K562 (cell line): ENCODE measurements around the gene PURA. TPM values are rescaled to one million over a fixed set of nuclear protein-coding genes. Genes with fewer than 3 reads are reported as not detected.

ENCODE experiments used
- CUX1 ChIP-seq: fragments of 200-800 bp; sonication (Bioruptor generic); IDR thresholded peaks from 2 replicates; pipeline ENCODE4 v1.6.1; 2016; ENCODE audit warnings: missing genetic modification characterization, missing compliant biosample characterization
- FOXK2 ChIP-seq, 2 experiments: fragments of 450-650 bp; IDR thresholded peaks in 1 of 2; conservative IDR thresholded peaks in 1 of 2; 2 replicates each; pipeline ENCODE4 v1.6.1; 2016; ENCODE audit warnings: low read depth in 2 of 2, mild to moderate bottlenecking in 1 of 2
- JUND ChIP-seq, 2 experiments: IDR thresholded peaks; 2 replicates in 1 of 2; 3 replicates in 1 of 2; pipeline ENCODE4 v1.6.1; 2011; ENCODE audit warnings: borderline replicate concordance in 2 of 2, low read depth in 2 of 2, low read length in 2 of 2, improper control_type of control experiment in 1 of 2, missing biosample characterization in 1 of 2, missing genetic modification characterization in 1 of 2, missing genetic modification reagents in 1 of 2
- KAT8 ChIP-seq: fragments of 450-650 bp; IDR thresholded peaks from 2 replicates; pipeline ENCODE4 v1.6.1; 2016; ENCODE audit warnings: low read depth, mild to moderate bottlenecking
- KLF6 ChIP-seq: fragments of 250-450 bp; sonication (Bioruptor Pico); IDR thresholded peaks from 2 replicates; pipeline ENCODE4 v1.4.0; 2020; ENCODE audit warnings: mild to moderate bottlenecking, moderate library complexity, borderline replicate concordance
- LEF1 ChIP-seq: fragments of 450-650 bp; IDR thresholded peaks from 2 replicates; pipeline ENCODE4 v1.6.1; 2016; ENCODE audit warnings: mild to moderate bottlenecking
- NCOA4 ChIP-seq: fragments of 450-650 bp; IDR thresholded peaks from 2 replicates; pipeline ENCODE4 v1.6.1; 2018; ENCODE audit warnings: mild to moderate bottlenecking; ENCODE audit not compliant: partially characterized antibody
- NFYB ChIP-seq: IDR thresholded peaks from 2 replicates; pipeline ENCODE4 v1.6.1; 2011; ENCODE audit warnings: mild to moderate bottlenecking, moderate library complexity; ENCODE audit not compliant: insufficient read length; ENCODE audit errors: extremely low read depth
- NRF1 ChIP-seq, 2 experiments: fragments of 450-650 bp; IDR thresholded peaks in 1 of 2; conservative IDR thresholded peaks in 1 of 2; 2 replicates each; pipeline ENCODE4 v1.6.1; 2014; ENCODE audit warnings: mild to moderate bottlenecking in 2 of 2
- POLR3G ChIP-seq: IDR thresholded peaks from 2 replicates; pipeline ENCODE4 v1.6.1; 2011; ENCODE audit not compliant: insufficient read length, insufficient replicate concordance; ENCODE audit errors: extremely low read depth
- PRPF4 ChIP-seq: fragments of 200-400 bp; formaldehyde crosslinking; IDR thresholded peaks from one replicate; pipeline ENCODE4 v1.6.1; 2017; ENCODE audit warnings: low read length, low read depth, mild to moderate bottlenecking; ENCODE audit not compliant: insufficient read depth, poor library complexity, severe bottlenecking
- SP2 ChIP-seq: IDR thresholded peaks from 2 replicates; pipeline ENCODE4 v1.6.1; 2011; ENCODE audit warnings: mild to moderate bottlenecking, low read depth, low read length, moderate library complexity; ENCODE audit not compliant: poor library complexity, severe bottlenecking; ENCODE audit errors: extremely low read depth
- TCF3 ChIP-seq: sonication (generic); formaldehyde crosslinking; IDR thresholded peaks from 2 replicates; pipeline ENCODE4 v1.4.0; 2020; ENCODE audit warnings: mild to moderate bottlenecking, missing genetic modification reagents
- TOE1 ChIP-seq, 2 experiments: fragments of 450-650 bp in 1 of 2; sonication (generic) in 1 of 2; formaldehyde crosslinking in 1 of 2; IDR thresholded peaks; 2 replicates each; pipeline versions ENCODE4 v1.7.1 to v1.8.0; 2016 to 2022; ENCODE audit warnings: borderline replicate concordance in 2 of 2, mild to moderate bottlenecking in 2 of 2, antibody characterized with exemption in 1 of 2, inconsistent platforms in 1 of 2, low read depth in 1 of 2, missing genetic modification reagents in 1 of 2, moderate library complexity in 1 of 2
- ZNF165 ChIP-seq: fragments of 250-450 bp; sonication (Bioruptor Pico); IDR thresholded peaks from 2 replicates; pipeline ENCODE4 v1.4.0; 2020; ENCODE audit warnings: borderline replicate concordance
- ZNF3 ChIP-seq: fragments of 250-450 bp; sonication (Bioruptor Pico); IDR thresholded peaks from 2 replicates; pipeline ENCODE4 v1.5.0; 2021; ENCODE audit warnings: mild to moderate bottlenecking, moderate library complexity
- ZNF395 ChIP-seq: fragments of 200-800 bp; sonication (Bioruptor generic); IDR thresholded peaks from 2 replicates; pipeline ENCODE4 v1.6.1; 2017; ENCODE audit warnings: missing genetic modification characterization, missing compliant biosample characterization
- ZNF444 ChIP-seq: fragments of 250-450 bp; sonication (Bioruptor Pico); IDR thresholded peaks from 2 replicates; pipeline ENCODE4 v1.4.0; 2020; ENCODE audit warnings: mild to moderate bottlenecking, moderate library complexity
- ZNF77 ChIP-seq: fragments of 250-450 bp; sonication (Bioruptor Pico); IDR thresholded peaks from 2 replicates; pipeline ENCODE4 v1.5.0; 2020
- ZZZ3 ChIP-seq: fragments of 450-650 bp; IDR thresholded peaks from 2 replicates; pipeline ENCODE4 v1.6.1; 2016; ENCODE audit warnings: antibody characterized with exemption, mild to moderate bottlenecking, moderate library complexity
- polyA plus RNA-seq, 8 experiments: library from polyadenylated mRNA; depleted of rRNA in 4 of 8; stranded (reverse) in 5 of 8; unstranded in 3 of 8; fragments of >200 nt; fragmentation: Nextera tagmentation in 2 of 8; fragmentation: Illumina TruSeq in 1 of 8; extraction: Ambion mirVana in 2 of 8; extraction: Trizol in 1 of 8; gene quantifications; 2 replicates each; pipeline versions ENCODE4 v1.2.1 to v1.2.3, GENCODE V29; 2011 to 2014; ENCODE audit warnings: inconsistent platforms in 1 of 8, missing spikeins in 1 of 8
- total RNA-seq, 7 experiments: library from RNA; depleted of rRNA in 6 of 7; stranded (reverse); fragments of >200 nt in 6 of 7; fragmentation: Illumina TruSeq in 2 of 7; extraction: Trizol in 2 of 7; gene quantifications; 2 replicates each; pipeline versions ENCODE4 v1.2.1 to v1.2.3, GENCODE V29; 2011 to 2021; ENCODE audit warnings: low replicate concordance in 1 of 7

PURA gene
- total and polyA plus RNA-seq, 9 of the 15 experiments (the other 6 are each of a cell fraction or from before 2014, with no cell fraction given), result 3.2 to 11.1 (median 5.4) TPM

GRCh38 chr5:140153255-140153654 lies 39.3 kb downstream of the PURA start (continued):
- TF ChIP-seq ZNF395 (CRISPR knock-in tag), result no peak
- TF ChIP-seq SP2, result no peak
- no peak for TF ChIP-seq NFYB
- no peak for TF ChIP-seq POLR3G
- no peak for TF ChIP-seq TCF3
- peak; percentile 29; the same call in 1 of the 2 replicates for TF ChIP-seq JUND (IDR thresholded peaks at IDR 0.05; ENCODE audit: borderline replicate concordance, low read depth, low read length)
- no peak for TF ChIP-seq JUND (tag; IDR thresholded peaks at IDR 0.05; ENCODE audit: borderline replicate concordance, low read depth, low read length)
- TF ChIP-seq PRPF4, result no peak
- TF ChIP-seq ZZZ3, result no peak
- TF ChIP-seq NRF1 (conservative IDR thresholded peaks at IDR 0.05 in 1 of 2, IDR thresholded peaks at IDR 0.05 in 1 of 2), result peak in 1 of 2 experiments; percentile 24; a peak in 2 of 4 replicates
- TF ChIP-seq ZNF3 (CRISPR knock-in tag), result no peak
- TF ChIP-seq ZNF77, result no peak
- no peak for TF ChIP-seq NCOA4
- TF ChIP-seq LEF1, result no peak; the same call in 1 of the 2 replicates
- TF ChIP-seq ZNF165 (CRISPR knock-in tag), result no peak
- TF ChIP-seq TOE1 (IDR thresholded peaks at IDR 0.05; ENCODE audit: borderline replicate concordance), result no peak
- TF ChIP-seq TOE1 (CRISPR knock-in tag; IDR thresholded peaks at IDR 0.05; ENCODE audit: borderline replicate concordance, low read depth), result no peak
- no peak for TF ChIP-seq KLF6 (CRISPR knock-in tag)
- TF ChIP-seq FOXK2 (conservative IDR thresholded peaks at IDR 0.05 in 1 of 2, IDR thresholded peaks at IDR 0.05 in 1 of 2; ENCODE audit: low read depth in 2 of 2), result no peak
- TF ChIP-seq KAT8, result no peak
- no peak for TF ChIP-seq ZNF444 (CRISPR knock-in tag)
- TF ChIP-seq CUX1 (CRISPR knock-in tag), result no peak
